Measurements from ENCODE around the gene HLA-DQA1. TPM values are rescaled to one million over a fixed set of nuclear protein-coding genes. Genes with fewer than 3 reads are reported as not detected.

HLA-DQA1 gene
- total RNA-seq, 1 donor from 2014 or later, result 12.7 TPM

Other genes starting within 250 kb of the HLA-DQA1 start
- gene BTNL2, start 230.2 kb upstream of the HLA-DQA1 start, total RNA-seq, result not detected
- gene HLA-DRA, start 197.5 kb upstream of the HLA-DQA1 start, total RNA-seq, result 174 TPM
- gene HLA-DRB5, start 107.1 kb upstream of the HLA-DQA1 start, total RNA-seq, result 118 TPM
- 133 TPM for gene HLA-DRB1, start 47.6 kb upstream of the HLA-DQA1 start, total RNA-seq
- 21.5 TPM for gene HLA-DQB1, start 29.3 kb downstream of the HLA-DQA1 start, total RNA-seq
- gene HLA-DQA2, start 104.0 kb downstream of the HLA-DQA1 start, total RNA-seq, result 1.5 TPM
- gene HLA-DQB2, start 126.1 kb downstream of the HLA-DQA1 start, total RNA-seq, result 3.0 TPM
- not detected for gene HLA-DOB, start 179.6 kb downstream of the HLA-DQA1 start, total RNA-seq
- gene TAP2, start 201.3 kb downstream of the HLA-DQA1 start, total RNA-seq, result 45.8 TPM
- gene PSMB8, start 206.6 kb downstream of the HLA-DQA1 start, total RNA-seq, result 46.4 TPM
- gene TAP1, start 216.3 kb downstream of the HLA-DQA1 start, total RNA-seq, result 41.6 TPM
- gene PSMB9, start 216.8 kb downstream of the HLA-DQA1 start, total RNA-seq, result 28.9 TPM

All from mesenteric fat pad (tissue), 1 donor.